OCI-LY1 (cell line): ENCODE results near the gene MAP7D2.

Experiments
- H2AFZ ChIP-seq: fragments of 200-600 bp; sonication (generic), shearing (Covaris generic); 2 replicates; pipeline ENCODE4 v1.6.0; 2014; ENCODE audit warnings: antibody characterized with exemption, mild to moderate bottlenecking, low read length
- H3F3A ChIP-seq: fragments of 200-600 bp; sonication (generic), shearing (Covaris generic); 2 replicates; pipeline ENCODE4 v1.6.0; 2014; ENCODE audit warnings: mild to moderate bottlenecking, antibody characterized with exemption, low read length, moderate library complexity; ENCODE audit not compliant: insufficient read depth
- H3K27ac ChIP-seq: fragments of 200-600 bp; sonication (generic); 2 replicates; pipeline ENCODE4 v1.5.1; 2014; ENCODE audit warnings: low read length, mixed run types, mild to moderate bottlenecking, low read depth; ENCODE audit not compliant: poor library complexity, severe bottlenecking
- H3K27me3 ChIP-seq: fragments of 200-600 bp; sonication (generic); 2 replicates; pipeline ENCODE4 v1.6.0; 2014; ENCODE audit warnings: antibody characterized with exemption, mild to moderate bottlenecking, low read length, moderate library complexity; ENCODE audit not compliant: insufficient read depth
- H3K36me3 ChIP-seq: fragments of 200-600 bp; sonication (generic); 2 replicates; pipeline ENCODE4 v1.6.1; 2014; ENCODE audit warnings: mild to moderate bottlenecking, antibody characterized with exemption, low read length, moderate library complexity, mixed read lengths; ENCODE audit not compliant: insufficient read depth
- H3K4me1 ChIP-seq: fragments of 200-600 bp; sonication (generic); 2 replicates; pipeline ENCODE4 v1.5.1; 2014; ENCODE audit warnings: mild to moderate bottlenecking, low read length, moderate library complexity; ENCODE audit not compliant: insufficient read depth, severe bottlenecking
- H3K4me2 ChIP-seq: fragments of 200-600 bp; sonication (generic), shearing (Covaris generic); 2 replicates; pipeline ENCODE4 v1.6.1; 2014; ENCODE audit warnings: low read length
- H3K4me3 ChIP-seq: fragments of 200-600 bp; sonication (generic); 2 replicates; pipeline ENCODE4 v1.5.1; 2014; ENCODE audit warnings: low read length, low read depth, mild to moderate bottlenecking, mixed read lengths; ENCODE audit not compliant: poor library complexity, severe bottlenecking
- H3K79me2 ChIP-seq: fragments of 200-600 bp; shearing (Covaris generic); 2 replicates; pipeline ENCODE4 v1.6.1; 2016; ENCODE audit warnings: mixed run types, low read length, mixed read lengths; ENCODE audit not compliant: insufficient read depth
- H3K9ac ChIP-seq: fragments of 200-600 bp; sonication (generic), shearing (Covaris generic); 2 replicates; pipeline ENCODE4 v1.6.1; 2014; ENCODE audit warnings: mild to moderate bottlenecking, low read length, mixed read lengths
- H3K9me2 ChIP-seq: fragments of 200-600 bp; sonication (generic), shearing (Covaris generic); 2 replicates; pipeline ENCODE4 v1.6.1; 2014; ENCODE audit warnings: low read depth, mild to moderate bottlenecking, low read length, mixed read lengths
- H3K9me3 ChIP-seq: fragments of 200-600 bp; shearing (Covaris generic); 2 replicates; pipeline ENCODE4 v1.6.1; 2014; ENCODE audit warnings: low read length, mixed read lengths
- H4K20me1 ChIP-seq: fragments of 200-600 bp; sonication (generic), shearing (Covaris generic); 2 replicates; pipeline ENCODE4 v1.6.0; 2016; ENCODE audit warnings: mild to moderate bottlenecking, low read length; ENCODE audit not compliant: insufficient read depth
- CTCF ChIP-seq: fragments of 200-600 bp; sonication (generic), shearing (Covaris generic); IDR thresholded peaks from 2 replicates; pipeline ENCODE4 v1.5.1; 2017; ENCODE audit warnings: mild to moderate bottlenecking, antibody characterized with exemption, low read length, moderate library complexity, mixed read lengths
- EZH2 ChIP-seq: fragments of 200-600 bp; sonication (generic), shearing (Covaris generic); IDR thresholded peaks from 2 replicates; pipeline ENCODE4 v1.8.0; 2017; ENCODE audit warnings: borderline replicate concordance, mixed run types, mild to moderate bottlenecking, antibody characterized with exemption, low read length, moderate library complexity, mixed read lengths

Gene MAP7D2

DNA sequence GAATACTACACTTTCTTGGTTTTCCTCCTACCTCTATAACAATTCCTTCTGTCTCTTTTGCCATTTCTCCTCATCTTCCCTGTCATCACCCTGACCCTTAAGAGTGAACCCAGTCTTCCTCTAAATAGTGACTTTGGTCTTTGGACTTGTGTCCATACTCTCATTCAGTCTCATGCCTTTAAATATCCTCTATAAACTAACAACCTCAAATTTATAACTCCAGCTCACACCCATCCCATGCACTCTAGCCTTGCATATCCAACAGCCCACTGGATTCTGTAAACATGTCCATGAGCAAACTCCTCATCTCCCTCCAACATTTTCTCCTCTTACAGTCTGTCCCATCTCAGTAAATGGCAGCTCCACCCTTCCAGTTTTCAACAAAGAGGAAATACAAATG lies 140.9 kb downstream of the MAP7D2 start:
- H3K4me3 ChIP-seq: no peak overlapping the region
- H3K9me3 ChIP-seq: no peaks in the 10 kb centered on the region
- H4K20me1 ChIP-seq: no peaks in the 10 kb centered on the region
- H3K4me1 ChIP-seq: no peaks in the 10 kb centered on the region
- no peak overlapping the region for H2AFZ ChIP-seq
- no peak overlapping the region for H3K9ac ChIP-seq
- no peaks in the 10 kb centered on the region for H3K27me3 ChIP-seq
- H3K36me3 ChIP-seq: no peaks in the 10 kb centered on the region; the same call in 1 of the 2 replicates
- no peak for TF ChIP-seq EZH2
- TF ChIP-seq CTCF: no peak
- no peak overlapping the region for H3K27ac ChIP-seq
- no peaks in the 10 kb centered on the region for H3F3A ChIP-seq
- no peaks in the 10 kb centered on the region for H3K79me2 ChIP-seq
- H3K9me2 ChIP-seq: no peaks in the 10 kb centered on the region
- H3K4me2 ChIP-seq: no peak overlapping the region

GRCh38 chrX:19972984-19973383 lies 143.7 kb downstream of the MAP7D2 start:
- Histone ChIP-seq H3F3A (no peaks in the 10 kb centered on the region), H3K36me3 (no peaks in the 10 kb centered on the region; the same call in 1 of the 2 replicates), H3K27me3 (no peaks in the 10 kb centered on the region), H3K79me2 (no peaks in the 10 kb centered on the region), H3K4me2 (no peak overlapping the region), H3K27ac (no peak overlapping the region), H3K9ac (no peak overlapping the region), H3K4me3 (no peak overlapping the region), H3K9me2 (no peaks in the 10 kb centered on the region), H3K9me3 (no peaks in the 10 kb centered on the region), H4K20me1 (no peaks in the 10 kb centered on the region), H2AFZ (no peak overlapping the region), H3K4me1 (no peaks in the 10 kb centered on the region)
- TF ChIP-seq CTCF: no peak
- TF ChIP-seq EZH2: no peak

GRCh38 chrX:19968276-19968675 lies 148.4 kb downstream of the MAP7D2 start:
- no peak overlapping the region for H3K4me3 ChIP-seq
- no peaks in the 10 kb centered on the region for H3K9me3 ChIP-seq
- no peak overlapping the region for H3K4me2 ChIP-seq
- H2AFZ ChIP-seq: no peak overlapping the region
- H3K27me3 ChIP-seq: no peaks in the 10 kb centered on the region
- no peaks in the 10 kb centered on the region for H3K4me1 ChIP-seq
- 0 out of 2 replicates have a peak, but pooled peaks cover 6% of the 10 kb centered on the region for H3K36me3 ChIP-seq
- no peak overlapping the region for H3K9ac ChIP-seq
- TF ChIP-seq CTCF (no peak), EZH2 (no peak)
- no peaks in the 10 kb centered on the region for H3F3A ChIP-seq
- H3K27ac ChIP-seq: no peak overlapping the region
- no peaks in the 10 kb centered on the region for H3K79me2 ChIP-seq
- no peaks in the 10 kb centered on the region for H3K9me2 ChIP-seq
- no peaks in the 10 kb centered on the region for H4K20me1 ChIP-seq
